GM23338 (cell line): Measurements from ENCODE around the gene TTYH3. TPM values are rescaled to one million over a fixed set of nuclear protein-coding genes. Genes with fewer than 3 reads are reported as not detected.

Source experiments
- ATAC-seq: fragments of 200-7000 bp; cut with Tn5 transposase; 3 replicates; pipeline ENCODE4 v1.9.1; 2020
- DNase-seq: peaks from one replicate; pipeline ENCODE4 v3.0.0-alpha.2; 2015; ENCODE audit warnings: low spot score
- H2AFZ ChIP-seq: fragments of 200-600 bp; sonication (generic); 2 replicates; pipeline ENCODE4 v1.8.0; 2016; ENCODE audit warnings: antibody characterized with exemption, mild to moderate bottlenecking, moderate library complexity
- H3F3A ChIP-seq: fragments of 200-600 bp; sonication (generic); replicated peaks from 2 replicates; pipeline ENCODE4 v1.8.0; 2017; ENCODE audit warnings: antibody characterized with exemption, mixed run types, low read depth
- H3K27ac ChIP-seq: fragments of 200-600 bp; sonication (generic); 2 replicates; pipeline ENCODE4 v1.6.1; 2016; ENCODE audit warnings: low read depth
- H3K27me3 ChIP-seq: fragments of 200-600 bp; sonication (generic); 2 replicates; pipeline ENCODE4 v1.8.0; 2016; ENCODE audit warnings: mild to moderate bottlenecking, mixed run types, moderate library complexity; ENCODE audit not compliant: insufficient read depth
- H3K36me3 ChIP-seq: fragments of 200-600 bp; sonication (generic); 2 replicates; pipeline ENCODE4 v1.8.0; 2016; ENCODE audit warnings: mild to moderate bottlenecking; ENCODE audit not compliant: insufficient read depth
- H3K4me1 ChIP-seq: fragments of 200-600 bp; sonication (generic); 2 replicates; pipeline ENCODE4 v1.8.0; 2016; ENCODE audit warnings: mild to moderate bottlenecking, moderate library complexity; ENCODE audit not compliant: insufficient read depth
- H3K4me2 ChIP-seq: fragments of 200-600 bp; sonication (generic); 2 replicates; pipeline ENCODE4 v1.7.1; 2017; ENCODE audit warnings: mixed run types
- H3K4me3 ChIP-seq: fragments of 200-600 bp; sonication (generic); 2 replicates; pipeline ENCODE4 v1.6.1; 2016; ENCODE audit warnings: mixed run types
- H3K79me2 ChIP-seq: fragments of 200-600 bp; sonication (generic); replicated peaks from 2 replicates; pipeline ENCODE4 v1.8.0; 2017; ENCODE audit warnings: mild to moderate bottlenecking; ENCODE audit not compliant: insufficient read depth
- H3K9me2 ChIP-seq: fragments of 200-600 bp; sonication (generic); 2 replicates; pipeline ENCODE4 v1.8.0; 2017; ENCODE audit not compliant: insufficient read depth
- H4K20me1 ChIP-seq: fragments of 200-600 bp; sonication (generic); replicated peaks from 2 replicates; pipeline ENCODE4 v1.8.0; 2017; ENCODE audit warnings: mild to moderate bottlenecking; ENCODE audit not compliant: insufficient read depth
- H3K27ac Mint-ChIP-seq: 2 replicates; pipeline ENCODE4 v1.8.0; 2020; ENCODE audit warnings: inconsistent platforms, mild to moderate bottlenecking, moderate library complexity, mixed read lengths
- H3K27me3 Mint-ChIP-seq: 3 replicates; pipeline ENCODE4 v1.8.0; 2022; ENCODE audit warnings: low read depth, mild to moderate bottlenecking, moderate library complexity, mixed read lengths, inconsistent platforms; ENCODE audit not compliant: insufficient read depth, poor library complexity
- H3K36me3 Mint-ChIP-seq: 3 replicates; pipeline ENCODE4 v1.8.0; 2021; ENCODE audit warnings: low read depth, mild to moderate bottlenecking, inconsistent platforms, moderate library complexity, mixed read lengths
- H3K4me1 Mint-ChIP-seq: 3 replicates; pipeline ENCODE4 v1.8.0; 2020; ENCODE audit warnings: mild to moderate bottlenecking, inconsistent platforms, mixed read lengths
- H3K4me3 Mint-ChIP-seq: 3 replicates; pipeline ENCODE4 v1.8.0; 2021; ENCODE audit warnings: moderate library complexity, mild to moderate bottlenecking, inconsistent platforms, mixed read lengths
- H3K9me3 Mint-ChIP-seq: 3 replicates; pipeline ENCODE4 v1.8.0; 2020; ENCODE audit warnings: moderate library complexity, mild to moderate bottlenecking, inconsistent platforms, mixed read lengths
- CREB1 ChIP-seq: fragments of 250-450 bp; sonication (Bioruptor Pico); IDR thresholded peaks from 2 replicates; pipeline ENCODE4 v1.5.0; 2020; ENCODE audit warnings: low read depth, mild to moderate bottlenecking, moderate library complexity
- CTCF ChIP-seq, 2 experiments: fragments of 200-600 bp in 1 of 2; sonication (generic) in 1 of 2; conservative IDR thresholded peaks; 2 replicates each; pipeline versions ENCODE4 v1.5.1 to v1.6.1; 2016 to 2017; ENCODE audit warnings: antibody characterized with exemption in 2 of 2, low read depth in 2 of 2, mild to moderate bottlenecking in 2 of 2, moderate library complexity in 1 of 2
- ETS1 ChIP-seq: IDR thresholded peaks from 2 replicates; pipeline ENCODE4 v1.6.1; 2016; ENCODE audit warnings: antibody characterized with exemption
- EZH2 ChIP-seq: fragments of 200-600 bp; sonication (generic); IDR thresholded peaks from one replicate; pipeline ENCODE4 v1.8.0; 2017; ENCODE audit warnings: antibody characterized with exemption, mild to moderate bottlenecking, low read depth; ENCODE audit not compliant: unreplicated experiment
- EZH2phosphoT487 ChIP-seq: fragments of 200-600 bp; sonication (generic); IDR thresholded peaks from one replicate; pipeline ENCODE4 v1.8.1; 2018; ENCODE audit warnings: antibody characterized with exemption; ENCODE audit not compliant: unreplicated experiment
- JUNB ChIP-seq: IDR thresholded peaks from one replicate; pipeline ENCODE4 v1.6.1; 2016; ENCODE audit warnings: antibody characterized with exemption; ENCODE audit not compliant: unreplicated experiment
- NANOG ChIP-seq: IDR thresholded peaks from 2 replicates; pipeline ENCODE4 v1.6.1; 2016; ENCODE audit warnings: antibody characterized with exemption, borderline replicate concordance
- POLR2AphosphoS5 ChIP-seq: IDR thresholded peaks from 2 replicates; pipeline ENCODE4 v1.6.1; 2016; ENCODE audit warnings: antibody characterized with exemption, low read depth
- REST ChIP-seq: IDR thresholded peaks from one replicate; pipeline ENCODE4 v1.6.1; 2018; ENCODE audit warnings: antibody characterized with exemption; ENCODE audit not compliant: unreplicated experiment
- STAT1 ChIP-seq: IDR thresholded peaks from one replicate; pipeline ENCODE4 v1.6.1; 2016; ENCODE audit warnings: antibody characterized with exemption; ENCODE audit not compliant: unreplicated experiment
- ZNF114 ChIP-seq: fragments of 250-450 bp; sonication (Bioruptor Pico); IDR thresholded peaks from 2 replicates; pipeline ENCODE4 v1.5.0; 2020; ENCODE audit warnings: mild to moderate bottlenecking, moderate library complexity
- ZNF331 ChIP-seq: fragments of 250-450 bp; sonication (Bioruptor Pico); IDR thresholded peaks from 2 replicates; pipeline ENCODE4 v1.5.0; 2020; ENCODE audit warnings: low read depth, mild to moderate bottlenecking, moderate library complexity
- ZNF462 ChIP-seq: fragments of 250-450 bp; sonication (Bioruptor Pico); IDR thresholded peaks from 2 replicates; pipeline ENCODE4 v1.5.0; 2020; ENCODE audit warnings: mild to moderate bottlenecking, moderate library complexity
- polyA plus RNA-seq: library from polyadenylated mRNA; unstranded; fragments of >200 nt; fragmentation: Nextera tagmentation; extraction: Ambion mirVana; gene quantifications from 2 replicates; pipeline ENCODE4 v1.2.1, GENCODE V29; 2016
- total RNA-seq: library from RNA; depleted of rRNA; stranded (reverse); fragments of >200 nt; shearing (Covaris generic); gene quantifications from 2 replicates; pipeline ENCODE4 v1.2.3, GENCODE V29; 2014

TTYH3 gene
- total and polyA plus RNA-seq, 2 experiments from 2014 or later, result 59.6 to 126 TPM

GRCh38 chr7:2681929-2682799, 50.4 kb downstream of the TTYH3 start:
- peaks cover 3% of the 10 kb centered on the region for H3K27me3 ChIP-seq
- H3K4me1 ChIP-seq, result no peaks in the 10 kb centered on the region
- no peaks in the 10 kb centered on the region for H3K9me2 ChIP-seq
- TF ChIP-seq NANOG (no peak), EZH2phosphoT487 (no peak), JUNB (no peak), ZNF462 (CRISPR knock-in tag) (no peak), REST (no peak), STAT1 (no peak), ZNF331 (CRISPR knock-in tag) (no peak), CREB1 (no peak), EZH2 (no peak), CTCF (conservative IDR thresholded peaks at IDR 0.05; ENCODE audit: low read depth in 2 of 2) (no peak), ZNF114 (no peak), ETS1 (no peak), POLR2AphosphoS5 (no peak)
- H3K4me3 ChIP-seq, result no peak overlapping the region
- Mint-ChIP-seq H3K4me1 (no peaks in the 10 kb centered on the region; the same call in 2 of the 3 replicates), H3K36me3 (no peaks in the 10 kb centered on the region; the same call in 2 of the 3 replicates), H3K27me3 (peaks cover 15% of the 10 kb centered on the region), H3K9me3 (0 out of 3 replicates have a peak, but pooled peaks cover 2% of the 10 kb centered on the region), H3K4me3 (no peak overlapping the region), H3K27ac (no peak overlapping the region)
- no peak for ATAC-seq
- H3F3A ChIP-seq, result no peaks in the 10 kb centered on the region
- DNase-seq, result no peak
- H4K20me1 ChIP-seq, result no peaks in the 10 kb centered on the region
- no peak overlapping the region for H3K27ac ChIP-seq
- H3K36me3 ChIP-seq, result no peaks in the 10 kb centered on the region
- no peak overlapping the region for H3K4me2 ChIP-seq
- H3K79me2 ChIP-seq, result no peaks in the 10 kb centered on the region
- no peak overlapping the region for H2AFZ ChIP-seq
